ENCODE results near the gene BEND3. TPM values are rescaled to one million over a fixed set of nuclear protein-coding genes. Genes with fewer than 3 reads are reported as not detected.

Gene BEND3
- total and polyA plus RNA-seq, 2 experiments from 2014 or later: 9.2 to 33.7 TPM

Small RNAs within 50 kb of the gene (small RNA-seq; reads per million reads assigned to genes)
- gene RNU6-1299P (ENCODE audit: low replicate concordance): not detected

Other genes with a start within 250 kb of the BEND3 start
- 2,810 and 2,907 TPM in 2 replicates for gene CD24, start 140.8 kb downstream of the BEND3 start, total RNA-seq (2014; rRNA removed; shearing (Covaris generic))
- 1,325 and 1,373 TPM in 2 replicates for gene CD24, start 140.8 kb downstream of the BEND3 start, polyA plus RNA-seq (2016; fragmentation: Nextera tagmentation; extraction: Ambion mirVana)
- 11.1 and 19.0 TPM in 2 replicates for gene MTRES1, start 87.3 kb downstream of the BEND3 start, total RNA-seq (2014; rRNA removed; shearing (Covaris generic))
- gene MTRES1, start 87.3 kb downstream of the BEND3 start, polyA plus RNA-seq (2016; fragmentation: Nextera tagmentation; extraction: Ambion mirVana): 51.4 and 51.6 TPM in 2 replicates

All from GM23338 (cell line).